Vagina (tissue), 2 donors: ENCODE measurements around the gene SLC18A2.

Experiments used
- POLR2A ChIP-seq, 2 donors: fragments of 450-650 bp; IDR thresholded peaks; one replicate each; pipeline ENCODE4 v1.6.1; 2017; ENCODE audit warnings: antibody characterized with exemption in 2 of 2, mild to moderate bottlenecking in 2 of 2, moderate library complexity in 2 of 2
- TF ChIP-seq, protein P1 (sequence below), 3 experiments: fragments of 450-650 bp in 2 of 3; fragments of 200-600 bp in 1 of 3; sonication (generic) in 1 of 3; IDR thresholded peaks; one replicate each; pipeline ENCODE4 v1.5.1; 2017 to 2019; ENCODE audit warnings: antibody characterized with exemption in 3 of 3, mild to moderate bottlenecking in 2 of 3, moderate library complexity in 2 of 3

GRCh38 chr10:117299435-117299834 is 58.5 kb downstream of the SLC18A2 start:
- no peak for TF ChIP-seq POLR2A (IDR thresholded peaks at IDR 0.05)
- TF ChIP-seq, protein P1, sequence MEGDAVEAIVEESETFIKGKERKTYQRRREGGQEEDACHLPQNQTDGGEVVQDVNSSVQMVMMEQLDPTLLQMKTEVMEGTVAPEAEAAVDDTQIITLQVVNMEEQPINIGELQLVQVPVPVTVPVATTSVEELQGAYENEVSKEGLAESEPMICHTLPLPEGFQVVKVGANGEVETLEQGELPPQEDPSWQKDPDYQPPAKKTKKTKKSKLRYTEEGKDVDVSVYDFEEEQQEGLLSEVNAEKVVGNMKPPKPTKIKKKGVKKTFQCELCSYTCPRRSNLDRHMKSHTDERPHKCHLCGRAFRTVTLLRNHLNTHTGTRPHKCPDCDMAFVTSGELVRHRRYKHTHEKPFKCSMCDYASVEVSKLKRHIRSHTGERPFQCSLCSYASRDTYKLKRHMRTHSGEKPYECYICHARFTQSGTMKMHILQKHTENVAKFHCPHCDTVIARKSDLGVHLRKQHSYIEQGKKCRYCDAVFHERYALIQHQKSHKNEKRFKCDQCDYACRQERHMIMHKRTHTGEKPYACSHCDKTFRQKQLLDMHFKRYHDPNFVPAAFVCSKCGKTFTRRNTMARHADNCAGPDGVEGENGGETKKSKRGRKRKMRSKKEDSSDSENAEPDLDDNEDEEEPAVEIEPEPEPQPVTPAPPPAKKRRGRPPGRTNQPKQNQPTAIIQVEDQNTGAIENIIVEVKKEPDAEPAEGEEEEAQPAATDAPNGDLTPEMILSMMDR (IDR thresholded peaks at IDR 0.05): no peak
